HG03354 (cell line): ENCODE data around the gene UBASH3A.

Experiments used
- ATAC-seq: cut with Tn5 transposase; IDR thresholded peaks from one replicate; pipeline ENCODE4 v1.9.1; 2021; ENCODE audit warnings: mild to moderate bottlenecking; ENCODE audit not compliant: unreplicated experiment, poor library complexity, severe bottlenecking

UBASH3A gene

GRCh38 chr21:42474043-42474831, 70.5 kb downstream of the UBASH3A start:
- ATAC-seq: peak; percentile 51

DNA sequence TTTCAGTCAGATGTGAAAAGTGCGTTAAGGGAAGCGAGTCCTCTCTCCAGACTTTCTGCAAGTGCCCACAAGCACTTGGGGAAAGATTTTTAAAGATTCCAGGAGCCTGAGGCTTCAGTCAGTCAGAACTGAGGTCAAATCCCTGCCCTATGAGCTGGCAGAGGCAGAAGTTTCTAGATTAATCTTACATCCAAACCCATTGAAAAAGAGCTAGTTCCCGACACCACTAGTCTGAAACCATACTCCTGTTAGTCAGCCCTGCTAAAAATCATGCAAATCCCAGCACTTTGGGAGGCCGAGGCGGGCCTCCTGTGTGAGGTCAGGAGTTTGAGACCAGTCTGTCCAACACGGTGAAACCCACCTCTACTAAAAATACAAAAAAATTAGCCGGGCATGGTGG, 71.3 kb downstream of the UBASH3A start:
- ATAC-seq: no peak

DNA sequence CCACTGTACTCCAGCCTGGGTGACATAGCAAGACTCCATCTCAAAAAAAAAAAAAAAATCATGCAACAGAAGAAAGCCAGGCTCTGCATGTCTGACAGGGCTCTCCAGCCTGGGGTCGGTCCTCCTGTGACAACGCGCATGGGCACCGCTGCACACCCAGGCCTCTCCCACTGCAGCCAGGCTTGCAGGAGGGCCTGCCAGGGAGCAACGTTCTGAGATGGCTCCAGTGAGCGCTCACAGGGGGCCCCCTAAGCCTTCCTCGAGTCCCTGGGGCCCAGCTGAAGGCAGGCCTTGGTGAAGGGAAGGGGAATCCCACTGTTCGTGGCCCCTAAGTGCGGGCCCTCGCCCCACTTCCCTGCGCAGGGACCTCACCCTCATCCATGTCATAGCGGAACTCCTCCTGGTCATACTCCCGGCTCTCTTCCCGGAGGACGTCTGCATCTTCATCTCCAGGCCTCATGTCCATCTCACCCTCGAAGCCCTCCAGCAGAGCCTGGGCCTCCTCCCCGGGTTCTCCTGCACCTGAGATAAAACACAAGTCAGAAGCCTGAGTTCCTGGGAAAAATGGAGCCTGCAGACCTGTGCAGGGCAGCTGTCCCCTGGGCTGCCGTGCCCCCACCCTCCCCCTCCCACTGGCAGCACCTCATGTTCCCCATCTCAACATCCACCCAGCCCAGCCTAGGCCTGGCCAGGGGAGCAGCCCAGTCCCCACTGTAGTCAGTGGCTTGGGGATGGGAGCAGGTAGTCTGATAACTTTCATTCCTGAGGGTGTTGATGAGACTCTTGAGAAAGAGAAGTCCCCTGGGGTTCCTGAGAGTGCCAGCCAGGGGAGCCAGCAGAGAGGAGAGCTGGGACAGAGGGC, 72.1 kb downstream of the UBASH3A start:
- ATAC-seq: no peak

- ATAC-seq: no peak
These were observed 73.0 kb downstream of the UBASH3A start for GRCh38 chr21:42476388-42477331.

- peak; percentile 47 for ATAC-seq
These were observed 74.8 kb downstream of the UBASH3A start for GRCh38 chr21:42478504-42478903.

- ATAC-seq: no peak
These were observed 75.9 kb downstream of the UBASH3A start for GRCh38 chr21:42479582-42479981.

GRCh38 chr21:42480736-42481135, 77.0 kb downstream of the UBASH3A start:
- ATAC-seq: no peak

- ATAC-seq: no peak
These were observed 77.5 kb downstream of the UBASH3A start for GRCh38 chr21:42481169-42481568.

GRCh38 chr21:42484966-42485365, 81.3 kb downstream of the UBASH3A start:
- no peak for ATAC-seq

- ATAC-seq: no peak
These were observed 82.4 kb downstream of the UBASH3A start for GRCh38 chr21:42486072-42486471.

DNA sequence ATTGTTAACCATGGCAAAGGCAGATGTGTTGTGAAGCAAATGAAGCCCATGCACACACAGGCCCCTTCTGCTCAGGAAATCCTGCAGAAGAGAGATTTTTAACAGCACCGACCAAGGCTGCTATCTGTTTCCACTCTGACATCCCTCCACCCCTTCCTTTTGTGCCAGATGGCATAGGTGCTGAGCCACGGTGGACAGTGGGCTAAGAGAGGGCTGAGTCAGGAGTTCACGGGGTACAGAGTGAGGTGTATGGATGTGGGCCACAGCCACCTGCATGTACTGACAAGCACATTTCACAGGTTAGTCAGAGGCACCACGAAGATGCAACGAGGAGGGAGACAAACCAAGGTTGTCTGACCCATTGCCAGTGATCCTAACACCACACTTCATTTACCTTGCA, 82.8 kb downstream of the UBASH3A start:
- ATAC-seq: no peak

- no peak for ATAC-seq
These were observed 85.4 kb downstream of the UBASH3A start for GRCh38 chr21:42489006-42489563.

DNA sequence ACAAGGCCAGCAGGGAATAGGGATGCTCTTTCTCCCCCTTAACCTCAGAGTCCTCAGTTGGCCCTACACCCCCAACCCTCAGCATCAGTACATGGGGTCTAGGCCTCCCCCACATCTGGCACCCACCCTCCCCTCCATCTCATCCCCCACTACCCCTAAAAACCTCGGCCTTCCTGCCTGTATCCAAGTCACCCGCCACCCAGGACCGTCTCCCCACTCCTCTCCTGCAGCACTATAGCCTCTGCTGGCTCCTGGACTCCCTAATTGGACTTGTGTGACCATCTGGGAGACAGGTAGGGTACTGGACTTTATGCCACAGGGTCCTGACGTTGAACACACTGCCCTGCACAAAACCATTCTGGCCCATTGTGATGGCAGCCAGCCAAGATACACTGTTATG, 86.3 kb downstream of the UBASH3A start:
- no peak for ATAC-seq

- ATAC-seq: no peak
These were observed 87.0 kb downstream of the UBASH3A start for GRCh38 chr21:42490720-42491119.

DNA sequence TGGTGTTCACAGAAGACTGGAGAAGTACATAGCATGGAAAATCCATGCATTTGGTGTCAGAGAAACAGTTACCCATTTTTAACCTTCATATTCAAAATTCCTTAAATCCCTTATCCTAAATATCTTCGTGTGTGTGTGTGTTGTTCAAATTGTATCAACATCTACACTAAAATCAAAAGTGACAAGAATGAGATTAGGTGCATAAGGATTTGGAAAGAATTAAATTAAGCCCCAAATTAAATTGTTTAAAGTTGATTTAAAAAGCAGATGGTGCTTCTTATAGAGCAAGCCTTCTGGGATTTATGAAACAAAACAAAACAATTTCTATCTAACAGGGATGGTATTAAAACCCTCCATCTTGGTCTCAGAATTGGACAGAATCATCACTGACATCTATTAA, 87.6 kb downstream of the UBASH3A start:
- no peak for ATAC-seq

- no peak for ATAC-seq
These were observed 88.5 kb downstream of the UBASH3A start for GRCh38 chr21:42492201-42492600.

DNA sequence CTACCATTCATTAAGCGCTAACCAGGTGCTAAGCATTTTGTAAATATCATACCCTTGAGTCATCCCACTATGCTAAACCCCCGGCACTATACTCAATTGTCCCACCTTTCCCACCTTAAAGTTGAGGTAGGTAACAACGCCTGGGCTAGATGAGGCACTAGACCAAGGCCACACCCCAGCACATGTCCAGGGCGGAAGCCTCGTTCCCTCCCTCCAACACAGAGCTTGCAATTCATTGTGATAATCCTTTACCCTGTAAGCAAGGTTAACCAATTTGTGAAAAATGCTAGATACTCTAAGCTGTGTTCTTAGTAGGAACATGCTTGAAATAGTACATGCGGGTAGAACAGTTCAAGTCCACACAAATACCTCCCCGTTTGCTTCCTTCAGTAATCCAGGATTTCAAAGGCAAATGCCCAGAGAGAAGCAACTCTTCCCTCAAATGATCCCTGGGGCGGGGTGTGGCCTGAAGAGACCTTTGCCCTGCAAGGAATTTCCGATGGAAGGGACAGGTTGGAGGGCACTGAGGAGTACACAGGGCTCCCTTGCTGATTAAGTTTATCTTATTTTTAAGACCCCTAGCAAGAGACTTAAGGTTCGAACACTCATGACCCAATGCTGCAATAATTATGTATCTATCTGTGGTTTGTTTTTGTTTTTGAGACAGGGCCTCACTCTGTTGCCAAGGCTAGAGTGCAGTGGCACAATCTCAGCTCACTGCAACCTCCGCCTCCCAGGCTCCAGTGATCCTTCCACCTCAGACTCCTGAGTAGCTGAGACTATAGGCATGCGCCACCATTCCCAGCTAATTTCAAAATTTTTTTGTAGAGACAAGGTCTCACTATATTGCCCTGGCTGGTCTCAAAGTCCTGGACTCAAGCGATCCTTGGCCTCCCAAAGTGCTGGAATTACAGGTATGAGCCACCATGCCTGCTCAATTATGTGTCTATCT, 89.7 kb downstream of the UBASH3A start:
- no peak for ATAC-seq

- no peak for ATAC-seq
These were observed 91.3 kb downstream of the UBASH3A start for GRCh38 chr21:42495027-42495426.

- ATAC-seq: peak; percentile 20
These were observed 92.0 kb downstream of the UBASH3A start for GRCh38 chr21:42495765-42496119.
